Pancreas (tissue), 10 donors: ENCODE data around the gene OVOL3. TPM values are rescaled to one million over a fixed set of nuclear protein-coding genes. Genes with fewer than 3 reads are reported as not detected.

Experiments used
- ATAC-seq, 4 donors: fragments of 200-7000 bp; cut with Tn5 transposase; one replicate each; pipeline versions ENCODE4 v1.8.0 to v1.9.1; 2020; ENCODE audit warnings: mild to moderate bottlenecking in 4 of 4, moderate library complexity in 4 of 4
- DNase-seq, 6 donors: peaks; one replicate each; pipeline ENCODE4 v3.0.0-alpha.2; 2020
- FAIRE-seq: peaks from 2 replicates; lab custom pipeline; 2012; peaks lifted over from hg19 to GRCh38; lab: Jason Lieb, UNC
- H3K27ac ChIP-seq, 4 donors: fragments of 200-600 bp; sonication (generic); 1 replicate in 3 of 4; 2 replicates in 1 of 4; pipeline versions ENCODE4 v1.5.0 to v1.8.0; 2020
- H3K27me3 ChIP-seq, 4 donors: fragments of 200-600 bp; one replicate each; pipeline ENCODE4 v1.8.0; 2021
- H3K36me3 ChIP-seq, 3 donors: fragments of 200-600 bp; sonication (generic) in 1 of 3; one replicate each; pipeline versions ENCODE4 v1.5.0 to v1.8.0; 2020 to 2021
- H3K4me1 ChIP-seq, 3 donors: fragments of 200-600 bp; one replicate each; pipeline ENCODE4 v1.8.0; 2021
- H3K4me3 ChIP-seq, 4 donors: fragments of 200-600 bp; sonication (generic) in 2 of 4; one replicate each; pipeline versions ENCODE4 v1.5.0 to v1.8.0; 2020 to 2021
- H3K9me3 ChIP-seq, 4 donors: fragments of 200-600 bp; one replicate each; pipeline ENCODE4 v1.8.0; 2021
- CTCF ChIP-seq, 4 donors: fragments of 200-600 bp; sonication (generic) in 3 of 4; IDR thresholded peaks; one replicate each; pipeline versions ENCODE4 v1.5.0 to v1.8.0; 2021; ENCODE audit warnings: antibody characterized with exemption in 4 of 4
- WGBS, 2 donors: extraction: QIAGEN DNeasy Blood & Tissue Kit; methylation state at CpG; one replicate each; pipeline ENCODE4 v1.1.7; 2013; 5-methylcytosine and 5-hydroxymethylcytosine counted together
- intact Hi-C, 3 donors: fragments of 100-400 bp; cut with DNase I; formaldehyde crosslinking; loops; one replicate each; pipeline versions ENCODE4 v1.11.1 to v1.14.2; 2022
- polyA plus RNA-seq, 2 donors: library from polyadenylated mRNA; stranded (reverse); fragments of 200-250 nt; gene quantifications; one replicate each; pipeline ENCODE4 v1.2.3, GENCODE V29; 2013
- total RNA-seq, 6 donors: library from RNA; stranded (reverse); fragmentation: NEBNext Ultra II Directional in 4 of 6; extraction: Animal tissue kit (Norgen Biotek cat#: 25700) in 4 of 6; gene quantifications; one replicate each; pipeline versions ENCODE4 v1.2.1 to v1.2.4, GENCODE V29; 2021 to 2023
- donor health status: healthy with polysubstance abuse.
- donor health status: DM: no; HTN: no; CAD: no; lungs with moderate emphysema.
- donor health status: DM: no; HTN: no; CAD: no.
- donor health status: control.
- donor health status: control.
- donor health status: Bipolar disorder and iron deficiency.
- donor health status: DM: yes; HTN: yes; CAD: no.
- donor health status: DM: no; HTN: no; CAD: no.
- donor health status: DM: no; HTN: no; CAD: no.
- donor health status: DM: yes; HTN: yes; CAD: no.

The OVOL3 gene
- total and polyA plus RNA-seq, 8 donors = not detected

- DNase-seq = no peak
Measured at GRCh38 chr19:36072081-36072480, 38.9 kb upstream of the OVOL3 start.

GRCh38 chr19:36073121-36073876 is 37.6 kb upstream of the OVOL3 start:
- no peak for DNase-seq
- 84 to 90% methylated on average over 10 of the region's 10 CpGs for WGBS, 2 donors
- TF ChIP-seq CTCF (IDR thresholded peaks at IDR 0.05) = no peak

More at GRCh38 chr19:36072081-36072480, 38.9 kb upstream of the OVOL3 start:
- H3K36me3 ChIP-seq = no peaks in the 10 kb centered on the region
- FAIRE-seq = no peak
- no peaks in the 10 kb centered on the region for H3K9me3 ChIP-seq
- no peak for TF ChIP-seq CTCF (IDR thresholded peaks at IDR 0.05)
- intact Hi-C loops = no loop called here
- no peak for ATAC-seq
- H3K4me3 ChIP-seq = no peak overlapping the region
- H3K27me3 ChIP-seq = no peaks in the 10 kb centered on the region
- H3K27ac ChIP-seq = no peak overlapping the region
- no peaks in the 10 kb centered on the region for H3K4me1 ChIP-seq
- 89 to 90% methylated on average over 8 of the region's 8 CpGs for WGBS, 2 donors

GRCh38 chr19:36079389-36079945 is 31.5 kb upstream of the OVOL3 start:
- no peak for TF ChIP-seq CTCF (IDR thresholded peaks at IDR 0.05)
- H3K27me3 ChIP-seq = no peaks in the 10 kb centered on the region
- no peak for FAIRE-seq

More at GRCh38 chr19:36073121-36073876, 37.6 kb upstream of the OVOL3 start:
- no peaks in the 10 kb centered on the region for H3K27me3 ChIP-seq
- H3K9me3 ChIP-seq = no peaks in the 10 kb centered on the region
- ATAC-seq = no peak
- H3K4me1 ChIP-seq = no peaks in the 10 kb centered on the region
- intact Hi-C loops = no loop called here
- H3K36me3 ChIP-seq = no peaks in the 10 kb centered on the region
- FAIRE-seq = no peak
- no peak overlapping the region for H3K4me3 ChIP-seq
- H3K27ac ChIP-seq = no peak overlapping the region

GRCh38 chr19:36081385-36081784 is 29.6 kb upstream of the OVOL3 start:
- TF ChIP-seq CTCF (IDR thresholded peaks at IDR 0.05) = no peak
- no peak for DNase-seq
- ATAC-seq = no peak
- Histone ChIP-seq H3K27me3 (no peaks in the 10 kb centered on the region), H3K36me3 (no peaks in the 10 kb centered on the region), H3K9me3 (no peaks in the 10 kb centered on the region), H3K4me3 (no peak overlapping the region), H3K4me1 (no peaks in the 10 kb centered on the region), H3K27ac (no peak overlapping the region)
- 92 to 97% methylated on average over 3 of the region's 3 CpGs for WGBS, 2 donors
- FAIRE-seq = no peak
- intact Hi-C loops = no loop called here

More at GRCh38 chr19:36079389-36079945, 31.5 kb upstream of the OVOL3 start:
- ATAC-seq (no peak), DNase-seq (no peak)
- no peaks in the 10 kb centered on the region for H3K9me3 ChIP-seq
- intact Hi-C loops = no loop called here
- H3K36me3 ChIP-seq = no peaks in the 10 kb centered on the region
- no peaks in the 10 kb centered on the region for H3K4me1 ChIP-seq
- no peak overlapping the region for H3K27ac ChIP-seq
- 90 to 92% methylated on average over 3 of the region's 3 CpGs for WGBS, 2 donors
- no peak overlapping the region for H3K4me3 ChIP-seq

- DNase-seq (no peak), FAIRE-seq (no peak), ATAC-seq (no peak)
- intact Hi-C loops = no loop called here
- H3K36me3 ChIP-seq = no peaks in the 10 kb centered on the region
- no peak overlapping the region for H3K27ac ChIP-seq
- H3K4me1 ChIP-seq = no peaks in the 10 kb centered on the region
- no peaks in the 10 kb centered on the region for H3K27me3 ChIP-seq
- no peaks in the 10 kb centered on the region for H3K9me3 ChIP-seq
- no peak overlapping the region for H3K4me3 ChIP-seq
- TF ChIP-seq CTCF (IDR thresholded peaks at IDR 0.05) = no peak
- WGBS, 2 donors = 92 to 94% methylated on average over 7 of the region's 7 CpGs
Measured at GRCh38 chr19:36081894-36082293, 29.0 kb upstream of the OVOL3 start.
